HG03442 (cell line): Measurements from ENCODE around the gene ARF6.
"Not testable (repeated sequence)": the region's sequence is repeated elsewhere in the genome, so short reads cannot be mapped to it uniquely, and the experiment has no call there.

ENCODE experiments used
- ATAC-seq: cut with Tn5 transposase; IDR thresholded peaks from one replicate; pipeline ENCODE4 v1.9.1; 2021; ENCODE audit warnings: mild to moderate bottlenecking, moderate library complexity; ENCODE audit not compliant: unreplicated experiment

The ARF6 gene

GRCh38 chr14:49936882-49937281 is 44.0 kb downstream of the ARF6 start:
- not testable (repeated sequence) for ATAC-seq

GRCh38 chr14:49939215-49939614 is 46.3 kb downstream of the ARF6 start:
- not testable (repeated sequence) for ATAC-seq

DNA sequence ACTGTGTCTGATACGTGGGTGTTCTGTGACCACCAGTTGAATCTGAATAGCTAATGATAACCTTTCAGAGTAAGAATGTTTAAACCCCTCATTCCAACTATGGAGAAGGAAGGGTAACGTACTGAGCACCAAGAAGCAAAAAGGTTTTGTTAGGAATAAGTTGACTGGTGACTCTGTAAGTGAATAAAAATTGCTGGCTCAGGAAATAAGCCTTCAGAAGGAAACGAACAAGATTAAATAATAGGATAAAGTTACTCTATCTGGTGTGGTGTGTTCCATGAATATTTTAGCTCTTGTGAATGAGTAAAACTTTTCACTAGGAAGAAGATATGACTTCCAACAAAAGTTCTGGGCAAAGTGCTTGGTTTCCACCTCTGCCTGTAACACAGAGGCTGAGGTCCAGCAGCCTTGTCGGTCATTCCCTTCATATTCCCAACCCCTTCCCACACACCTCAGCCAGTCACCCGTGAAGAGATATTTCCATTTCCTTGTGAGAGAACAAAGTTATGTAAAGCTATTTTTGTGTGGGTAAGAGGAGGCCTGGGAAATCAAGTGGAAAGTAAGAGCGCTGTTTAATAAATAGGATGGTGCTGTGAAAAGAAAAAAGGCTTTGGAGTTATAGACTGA is 47.1 kb downstream of the ARF6 start:
- ATAC-seq, result no peak

DNA sequence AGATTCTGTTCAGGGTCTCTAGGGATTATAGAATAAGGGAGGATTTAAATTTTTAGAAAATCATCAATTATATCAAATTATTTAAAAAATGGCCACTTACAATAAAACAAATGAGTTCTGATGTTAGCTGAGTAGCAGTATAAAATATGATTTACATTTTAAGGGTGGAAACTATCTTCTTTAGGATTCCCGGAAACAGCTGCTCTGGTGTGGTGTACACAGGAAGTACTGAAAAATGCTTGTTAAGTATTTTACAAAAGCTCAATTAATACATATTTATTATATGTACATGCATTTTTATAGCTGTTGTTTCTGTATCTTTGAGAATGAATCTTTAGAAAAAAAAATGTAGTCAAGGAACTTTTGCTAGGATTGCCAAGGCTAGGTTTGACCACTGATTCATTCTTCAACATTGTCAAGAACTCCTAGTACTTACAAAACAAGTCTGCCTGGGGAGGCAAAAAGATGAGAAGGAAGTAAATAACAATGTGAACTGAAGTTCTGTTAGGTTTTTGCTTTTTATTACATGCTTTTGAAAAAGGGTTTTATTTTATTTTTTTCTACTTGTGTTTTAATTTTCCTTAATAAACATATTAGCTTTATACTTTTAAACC is 48.0 kb downstream of the ARF6 start:
- no peak for ATAC-seq

- no peak for ATAC-seq
Observed at GRCh38 chr14:49942090-49942489, 49.2 kb downstream of the ARF6 start.

GRCh38 chr14:49944501-49944900 is 51.6 kb downstream of the ARF6 start:
- no peak for ATAC-seq

DNA sequence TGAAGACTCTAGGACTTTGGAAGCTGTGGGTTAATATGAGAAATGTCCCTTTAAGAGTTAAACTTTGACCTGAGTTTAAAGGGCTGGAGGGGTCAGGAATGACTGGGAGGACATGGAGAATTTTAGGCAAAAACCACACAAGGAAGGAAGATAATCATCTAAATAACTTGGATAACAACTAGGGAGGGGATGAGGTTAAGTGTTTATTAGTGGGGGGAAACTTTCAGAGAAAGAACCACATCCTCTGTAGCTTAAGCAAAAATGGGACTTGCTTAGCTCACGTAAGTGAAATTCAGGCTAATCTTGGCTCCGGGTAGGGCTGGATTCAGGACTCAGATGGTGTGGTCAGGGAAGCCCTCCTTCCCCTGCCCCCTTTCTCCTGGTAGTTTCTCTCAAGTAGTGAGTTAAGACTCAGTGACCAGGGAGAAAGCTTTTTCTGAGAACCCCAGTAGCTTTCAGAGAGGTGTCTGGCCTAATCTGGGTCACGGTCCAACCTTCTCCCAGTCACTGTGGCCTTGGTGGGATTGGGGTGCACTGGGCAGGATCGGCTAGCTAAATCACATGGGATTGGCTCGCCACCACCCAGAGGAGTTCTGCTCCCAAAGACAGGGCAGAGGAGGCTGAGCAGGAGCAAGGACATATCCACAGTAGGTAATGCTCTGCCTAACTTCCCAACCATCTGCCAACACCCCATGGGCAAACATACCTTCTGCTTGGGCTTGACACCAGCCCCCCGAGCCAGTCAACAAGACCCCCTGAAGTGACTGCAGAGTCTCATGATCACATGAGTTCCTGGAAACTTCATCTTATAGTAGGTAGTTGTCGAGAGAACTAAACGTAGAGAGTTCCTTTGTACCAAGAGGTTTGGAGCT is 52.8 kb downstream of the ARF6 start:
- ATAC-seq, result no peak
